C4-2B (cell line): ENCODE data around the gene HERPUD2.

Source experiments
- CTCF ChIP-seq: fragments of 450-650 bp; conservative IDR thresholded peaks from 2 replicates; pipeline ENCODE4 v1.5.1; 2017; ENCODE audit warnings: mild to moderate bottlenecking
- ZFX ChIP-seq: fragments of 450-650 bp; IDR thresholded peaks from 2 replicates; pipeline ENCODE4 v1.6.1; 2017

DNA sequence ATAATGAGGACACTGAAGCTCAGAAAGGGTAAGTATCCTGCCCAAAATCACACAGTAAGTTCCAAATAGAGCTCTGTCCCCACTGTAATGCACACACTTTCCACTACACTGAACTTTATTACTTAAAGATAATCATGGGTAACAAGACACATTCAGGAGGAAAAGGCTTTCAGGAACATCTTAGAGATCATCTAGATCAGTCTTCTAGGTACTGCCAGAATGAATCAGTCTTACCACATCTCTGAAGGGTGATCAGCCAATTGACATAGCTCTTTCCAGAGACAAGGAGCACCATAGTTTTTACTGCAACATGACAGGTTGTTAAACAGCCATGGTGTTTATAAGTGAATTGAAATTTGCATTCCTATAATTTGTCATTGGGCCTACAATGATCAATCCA is 5.4 kb upstream of the HERPUD2 start:
- TF ChIP-seq ZFX = no peak
- TF ChIP-seq CTCF = no peak
